A673 (cell line): ENCODE results near the gene MRPL24.

Source experiments
- EZH2 ChIP-seq: fragments of 200-600 bp; sonication (generic); IDR thresholded peaks from 2 replicates; pipeline ENCODE4 v1.6.1; 2017; ENCODE audit warnings: borderline replicate concordance, low read depth, mild to moderate bottlenecking, mixed read lengths, antibody characterized with exemption, low read length; ENCODE audit not compliant: poor library complexity, severe bottlenecking
- TF ChIP-seq, protein P1 (sequence below): fragments of 300-800, 200-600 bp; sonication (generic); conservative IDR thresholded peaks from 2 replicates; pipeline ENCODE4 v1.5.1; 2017; ENCODE audit warnings: low read depth, mild to moderate bottlenecking, antibody characterized with exemption, low read length, moderate library complexity, mixed read lengths

DNA sequence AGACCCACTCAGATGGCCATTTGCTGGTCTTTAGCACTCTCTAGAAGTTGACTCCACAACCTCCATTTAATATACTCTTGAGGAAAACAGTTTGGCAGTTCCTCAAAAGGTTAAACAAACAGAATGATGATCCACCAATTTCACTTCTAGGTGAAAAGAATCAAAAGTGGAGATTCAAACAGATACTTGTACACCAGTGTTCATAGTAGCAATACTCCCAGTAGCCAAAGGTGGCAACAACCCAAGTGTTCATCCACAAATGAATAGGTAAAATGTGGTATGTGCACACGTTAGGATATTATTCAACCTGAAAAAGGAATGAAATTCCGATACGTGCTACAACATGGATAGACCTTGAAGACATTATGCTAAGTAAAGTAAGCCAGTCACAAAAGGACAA is 32.7 kb upstream of the MRPL24 start:
- TF ChIP-seq EZH2: no peak
- TF ChIP-seq, protein P1, sequence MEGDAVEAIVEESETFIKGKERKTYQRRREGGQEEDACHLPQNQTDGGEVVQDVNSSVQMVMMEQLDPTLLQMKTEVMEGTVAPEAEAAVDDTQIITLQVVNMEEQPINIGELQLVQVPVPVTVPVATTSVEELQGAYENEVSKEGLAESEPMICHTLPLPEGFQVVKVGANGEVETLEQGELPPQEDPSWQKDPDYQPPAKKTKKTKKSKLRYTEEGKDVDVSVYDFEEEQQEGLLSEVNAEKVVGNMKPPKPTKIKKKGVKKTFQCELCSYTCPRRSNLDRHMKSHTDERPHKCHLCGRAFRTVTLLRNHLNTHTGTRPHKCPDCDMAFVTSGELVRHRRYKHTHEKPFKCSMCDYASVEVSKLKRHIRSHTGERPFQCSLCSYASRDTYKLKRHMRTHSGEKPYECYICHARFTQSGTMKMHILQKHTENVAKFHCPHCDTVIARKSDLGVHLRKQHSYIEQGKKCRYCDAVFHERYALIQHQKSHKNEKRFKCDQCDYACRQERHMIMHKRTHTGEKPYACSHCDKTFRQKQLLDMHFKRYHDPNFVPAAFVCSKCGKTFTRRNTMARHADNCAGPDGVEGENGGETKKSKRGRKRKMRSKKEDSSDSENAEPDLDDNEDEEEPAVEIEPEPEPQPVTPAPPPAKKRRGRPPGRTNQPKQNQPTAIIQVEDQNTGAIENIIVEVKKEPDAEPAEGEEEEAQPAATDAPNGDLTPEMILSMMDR: no peak
